Measurements from ENCODE around the gene RAC3.

- no peak for TF ChIP-seq POLR2A (IDR thresholded peaks at IDR 0.05; ENCODE audit: low read length)
- no peak for TF ChIP-seq CTCF (IDR thresholded peaks at IDR 0.05)
Observed at GRCh38 chr17:82081966-82082365, 50.5 kb downstream of the RAC3 start.

All from A549 (cell line).